ENCODE data around the gene FRAS1. TPM values are rescaled to one million over a fixed set of nuclear protein-coding genes. Genes with fewer than 3 reads are reported as not detected.

FRAS1 gene
- total RNA-seq, 1 experiment from 2014 or later = 13.1 TPM

DNA sequence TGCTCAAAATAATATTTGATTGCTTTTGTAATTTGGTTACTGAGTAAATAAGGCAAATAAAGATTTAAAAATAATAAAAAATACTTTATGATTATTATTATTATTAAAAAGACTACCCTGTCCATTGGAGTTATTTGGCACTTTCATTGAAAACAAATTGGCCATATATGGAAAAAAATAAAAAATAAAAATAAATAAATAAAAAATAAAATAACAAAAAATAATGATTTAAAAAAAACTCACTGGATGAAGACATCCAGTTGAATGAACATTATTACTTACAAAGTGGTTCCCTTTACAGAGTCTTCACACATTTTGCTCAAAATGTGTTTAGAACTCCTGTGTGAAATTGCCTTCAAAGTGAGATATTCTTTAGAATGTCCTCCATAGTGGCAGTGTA, 353.1 kb downstream of the FRAS1 start:
- H3K4me2 ChIP-seq = peak overlapping the region; percentile 48
- peak overlapping the region; percentile 52 for H3K27ac ChIP-seq
- H3K4me1 ChIP-seq (replicated peaks; ENCODE audit: insufficient read depth) = peaks cover 19% of the 10 kb centered on the region
- DNase-seq = no peak
- no peaks in the 10 kb centered on the region for H4K20me1 ChIP-seq (ENCODE audit: insufficient read depth)
- no peaks in the 10 kb centered on the region for H3K9me3 ChIP-seq (ENCODE audit: insufficient read depth, low read depth)
- POLR2A ChIA-PET (ENCODE audit: unreplicated experiment) = no interaction called here
- no TSS peak for BruUV-seq (replicated peaks)
- intact Hi-C loops (cut with micrococcal nuclease; ENCODE audit: unreplicated experiment) = no loop called here
- H3K27me3 ChIP-seq (ENCODE audit: insufficient read depth, low read depth) = no peaks in the 10 kb centered on the region
- no peaks in the 10 kb centered on the region for H3K9me2 ChIP-seq (ENCODE audit: insufficient read depth)
- no peak overlapping the region for H3K4me3 ChIP-seq
- CTCF ChIA-PET = no interaction called here
- no peaks in the 10 kb centered on the region for H3K79me2 ChIP-seq (ENCODE audit: low read depth)
- TF ChIP-seq, protein P1, sequence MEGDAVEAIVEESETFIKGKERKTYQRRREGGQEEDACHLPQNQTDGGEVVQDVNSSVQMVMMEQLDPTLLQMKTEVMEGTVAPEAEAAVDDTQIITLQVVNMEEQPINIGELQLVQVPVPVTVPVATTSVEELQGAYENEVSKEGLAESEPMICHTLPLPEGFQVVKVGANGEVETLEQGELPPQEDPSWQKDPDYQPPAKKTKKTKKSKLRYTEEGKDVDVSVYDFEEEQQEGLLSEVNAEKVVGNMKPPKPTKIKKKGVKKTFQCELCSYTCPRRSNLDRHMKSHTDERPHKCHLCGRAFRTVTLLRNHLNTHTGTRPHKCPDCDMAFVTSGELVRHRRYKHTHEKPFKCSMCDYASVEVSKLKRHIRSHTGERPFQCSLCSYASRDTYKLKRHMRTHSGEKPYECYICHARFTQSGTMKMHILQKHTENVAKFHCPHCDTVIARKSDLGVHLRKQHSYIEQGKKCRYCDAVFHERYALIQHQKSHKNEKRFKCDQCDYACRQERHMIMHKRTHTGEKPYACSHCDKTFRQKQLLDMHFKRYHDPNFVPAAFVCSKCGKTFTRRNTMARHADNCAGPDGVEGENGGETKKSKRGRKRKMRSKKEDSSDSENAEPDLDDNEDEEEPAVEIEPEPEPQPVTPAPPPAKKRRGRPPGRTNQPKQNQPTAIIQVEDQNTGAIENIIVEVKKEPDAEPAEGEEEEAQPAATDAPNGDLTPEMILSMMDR (conservative IDR thresholded peaks at IDR 0.05) = no peak
- no peak for TF ChIP-seq EZH2 (IDR thresholded peaks at IDR 0.05; ENCODE audit: low read depth)
- no peaks in the 10 kb centered on the region for H3F3A ChIP-seq (ENCODE audit: insufficient read depth, low read depth)
- H2AFZ ChIP-seq = no peak overlapping the region
- H3K36me3 ChIP-seq (ENCODE audit: low read depth) = no peaks in the 10 kb centered on the region

DNA sequence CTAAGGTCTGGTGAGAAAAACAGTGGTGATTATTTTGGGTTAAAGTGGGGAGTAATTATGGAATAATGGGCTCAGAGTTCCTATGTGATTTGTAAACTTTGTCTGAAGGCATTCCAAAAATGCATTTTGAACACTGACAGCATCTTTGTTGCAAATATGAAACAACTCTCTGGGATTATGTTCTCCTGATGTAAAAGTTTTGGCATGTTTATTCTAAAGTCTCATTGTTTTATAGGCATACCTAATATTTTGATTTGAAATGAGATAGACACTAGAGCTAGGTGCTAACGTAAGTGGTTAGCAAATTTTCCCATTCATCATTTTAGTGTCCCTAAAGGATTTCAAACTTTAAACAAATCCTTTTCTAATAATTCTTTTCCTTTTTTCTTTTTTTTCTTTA, 353.6 kb downstream of the FRAS1 start:
- TF ChIP-seq, protein P1 (conservative IDR thresholded peaks at IDR 0.05) = no peak
- TF ChIP-seq EZH2 (IDR thresholded peaks at IDR 0.05; ENCODE audit: low read depth) = no peak
- Histone ChIP-seq H3K4me3 (no peak overlapping the region), H3K27ac (0 out of 2 replicates have a peak overlapping the region, but pooled peaks have one; percentile 29), H3K9me2 (ENCODE audit: insufficient read depth) (no peaks in the 10 kb centered on the region), H3K36me3 (ENCODE audit: low read depth) (no peaks in the 10 kb centered on the region), H4K20me1 (ENCODE audit: insufficient read depth) (no peaks in the 10 kb centered on the region), H3K9me3 (ENCODE audit: insufficient read depth, low read depth) (no peaks in the 10 kb centered on the region), H3K27me3 (ENCODE audit: insufficient read depth, low read depth) (no peaks in the 10 kb centered on the region), H2AFZ (no peak overlapping the region), H3K79me2 (ENCODE audit: low read depth) (no peaks in the 10 kb centered on the region), H3K4me1 (replicated peaks; ENCODE audit: insufficient read depth) (peaks cover 19% of the 10 kb centered on the region), H3K4me2 (no peak overlapping the region), H3F3A (ENCODE audit: insufficient read depth, low read depth) (no peaks in the 10 kb centered on the region)
- ChIA-PET CTCF (no interaction called here), POLR2A (ENCODE audit: unreplicated experiment) (no interaction called here)
- DNase-seq = peak in 1 of 2 experiments; percentile 54
- intact Hi-C loops (cut with micrococcal nuclease; ENCODE audit: unreplicated experiment) = no loop called here
- no TSS peak for BruUV-seq (replicated peaks)

DNA sequence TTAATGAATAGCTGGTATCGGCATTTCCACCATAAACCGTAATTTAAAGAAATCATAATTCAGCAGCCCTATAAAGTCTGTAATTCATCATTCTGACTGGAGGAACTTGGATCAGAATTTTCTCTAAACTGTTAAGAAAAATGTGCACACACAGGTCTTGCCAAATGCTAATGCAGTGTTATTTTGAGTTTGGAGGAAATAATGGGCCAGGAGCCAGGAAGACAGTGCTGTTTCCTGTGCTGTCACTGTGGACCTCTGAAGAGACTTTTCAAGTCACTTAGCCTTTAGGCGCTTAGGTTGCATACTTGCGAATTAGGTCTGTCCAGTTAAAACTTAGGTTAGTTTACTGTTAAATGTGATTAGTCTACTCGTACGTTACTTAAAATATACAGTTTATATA, 357.0 kb downstream of the FRAS1 start:
- ChIA-PET CTCF (no interaction called here), POLR2A (ENCODE audit: unreplicated experiment) (interaction anchor here (0.6 kb wide), 1 partner anchor 13 kb away, joined by 6 read pairs; no protein-coding TSS in a partner anchor)
- Histone ChIP-seq H3K27ac (no peak overlapping the region), H3K4me1 (replicated peaks; ENCODE audit: insufficient read depth) (peaks cover 18% of the 10 kb centered on the region), H3K27me3 (ENCODE audit: insufficient read depth, low read depth) (no peaks in the 10 kb centered on the region), H3K36me3 (ENCODE audit: low read depth) (no peaks in the 10 kb centered on the region), H3K4me3 (no peak overlapping the region), H4K20me1 (ENCODE audit: insufficient read depth) (no peaks in the 10 kb centered on the region), H3F3A (ENCODE audit: insufficient read depth, low read depth) (no peaks in the 10 kb centered on the region), H3K9me3 (ENCODE audit: insufficient read depth, low read depth) (no peaks in the 10 kb centered on the region), H2AFZ (no peak overlapping the region), H3K79me2 (ENCODE audit: low read depth) (no peaks in the 10 kb centered on the region), H3K9me2 (ENCODE audit: insufficient read depth) (no peaks in the 10 kb centered on the region), H3K4me2 (no peak overlapping the region)
- no peak for DNase-seq
- TF ChIP-seq, protein P1 (conservative IDR thresholded peaks at IDR 0.05) = no peak
- TF ChIP-seq EZH2 (IDR thresholded peaks at IDR 0.05; ENCODE audit: low read depth) = no peak
- BruUV-seq (replicated peaks) = no TSS peak
- intact Hi-C loops (cut with micrococcal nuclease; ENCODE audit: unreplicated experiment) = no loop called here
